Choroid plexus epithelial cell (primary cell): Measurements from ENCODE around the gene CAND1.

Experiments
- DNase-seq: peaks from one replicate; pipeline ENCODE4 v3.0.0-alpha.2; 2010; ENCODE audit warnings: low read depth
- H3K4me3 ChIP-seq: 2 replicates; pipeline ENCODE4 v1.5.1; 2011; ENCODE audit warnings: low read depth, mild to moderate bottlenecking, control low read depth, low read length, moderate library complexity
- CTCF ChIP-seq: conservative IDR thresholded peaks from 2 replicates; pipeline ENCODE4 v1.5.1; 2011; ENCODE audit warnings: low read depth, mild to moderate bottlenecking, control low read depth, inconsistent platforms, low read length, moderate library complexity

CAND1 gene

GRCh38 chr12:67348683-67349082 lies 79.5 kb downstream of the CAND1 start:
- no peak for TF ChIP-seq CTCF
- H3K4me3 ChIP-seq = no peak overlapping the region
- DNase-seq = no peak

- no peak overlapping the region for H3K4me3 ChIP-seq
- TF ChIP-seq CTCF = no peak
- DNase-seq = no peak
Measured at GRCh38 chr12:67352682-67353081, 83.5 kb downstream of the CAND1 start.

DNA sequence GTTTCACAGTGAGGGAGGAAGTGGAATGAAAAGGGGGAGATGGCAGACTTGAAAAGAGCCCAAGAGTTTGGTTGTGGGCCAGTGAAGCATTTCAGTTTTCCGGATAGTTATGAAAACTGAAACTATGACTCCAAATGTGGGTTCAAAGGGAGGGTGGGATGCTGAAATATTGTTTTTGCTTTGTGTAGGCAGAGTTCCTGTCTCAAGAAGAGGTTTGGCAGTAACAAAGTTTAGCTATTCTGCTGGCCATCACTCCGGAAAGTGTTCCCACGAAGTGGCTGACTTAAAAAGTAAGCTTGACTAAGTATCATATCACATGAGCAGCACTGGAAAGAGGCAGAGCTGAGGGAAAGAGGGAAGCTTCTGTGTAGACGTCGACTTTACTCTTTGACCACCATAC lies 85.2 kb downstream of the CAND1 start:
- DNase-seq = peak; percentile 38
- no peak for TF ChIP-seq CTCF
- H3K4me3 ChIP-seq = no peak overlapping the region

- no peak for TF ChIP-seq CTCF
- peak; percentile 38 for DNase-seq
- no peak overlapping the region for H3K4me3 ChIP-seq
Measured at GRCh38 chr12:67354966-67355365, 85.8 kb downstream of the CAND1 start.

DNA sequence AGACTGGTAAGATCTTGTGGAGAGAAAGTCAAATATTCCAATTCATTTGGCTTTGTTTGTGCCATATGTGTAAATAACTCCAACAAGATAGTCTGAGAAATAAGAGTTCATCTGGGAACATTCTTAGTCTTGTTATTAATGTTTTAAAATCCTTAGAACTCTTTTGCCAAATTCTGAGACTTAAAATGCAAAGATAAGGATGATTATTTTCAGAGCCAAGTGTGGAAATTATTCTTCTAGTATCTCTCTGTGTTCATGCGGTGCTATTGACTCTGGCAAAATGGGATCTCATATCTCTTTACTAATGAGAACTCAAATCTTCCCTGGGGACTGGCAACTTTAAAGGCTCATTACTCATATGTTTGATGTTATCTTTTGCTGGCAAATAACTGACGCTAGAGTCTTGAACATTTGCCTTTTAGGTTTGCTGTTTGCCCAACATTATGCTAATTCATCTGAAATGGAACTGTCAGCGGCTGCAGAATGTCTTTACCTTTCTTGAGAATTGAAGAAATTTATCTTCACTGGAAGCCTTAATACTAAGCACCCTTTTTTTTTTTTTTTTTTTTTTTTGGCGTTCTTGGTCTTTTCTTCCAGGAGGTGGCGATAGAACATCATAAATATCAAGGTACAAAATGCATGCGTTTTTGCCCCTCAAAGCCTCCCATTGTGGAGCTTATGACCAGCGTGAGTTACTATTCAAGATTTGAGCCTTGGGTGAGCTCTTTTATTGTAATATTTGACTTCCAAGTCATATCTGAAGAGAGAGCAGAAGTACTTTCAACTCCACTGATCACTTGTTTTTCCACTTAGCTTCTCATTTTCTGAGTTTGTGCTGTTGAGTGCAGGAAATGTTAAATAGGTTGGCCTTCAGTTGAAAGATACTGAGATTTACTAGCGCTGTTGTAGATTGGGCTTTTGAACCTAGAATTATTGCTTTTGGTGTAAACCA lies 86.5 kb downstream of the CAND1 start:
- H3K4me3 ChIP-seq = no peak overlapping the region
- peak; percentile 67 for TF ChIP-seq CTCF
- DNase-seq = peak; percentile 83

- no peak overlapping the region for H3K4me3 ChIP-seq
Measured at GRCh38 chr12:67356380-67356774, 87.2 kb downstream of the CAND1 start.

More at GRCh38 chr12:67356380-67356774, 87.2 kb downstream of the CAND1 start:
- DNase-seq = no peak
- TF ChIP-seq CTCF = no peak
